ENCODE results near the gene CCM2.

- TF ChIP-seq CTCF (IDR thresholded peaks at IDR 0.05) (no peak), POLR2A (IDR thresholded peaks at IDR 0.05) (no peak)
These were observed 36.8 kb downstream of the CCM2 start for GRCh38 chr7:45036796-45037195.
